Naive thymus-derived CD4-positive, alpha-beta T cell (primary cell): ENCODE measurements around the gene KCNH6. TPM values are rescaled to one million over a fixed set of nuclear protein-coding genes. Genes with fewer than 3 reads are reported as not detected.

ENCODE experiments used
- ATAC-seq: fragments of 150-1000 bp; cut with Tn5 transposase; 2 replicates; pipeline ENCODE4 v1.10.0; 2021; ENCODE audit warnings: mild to moderate bottlenecking, moderate library complexity
- CTCF ChIA-PET: fragments of 350-600 bp; sonication (Branson Sonifier 250); formaldehyde crosslinking; loops from one replicate; lab custom pipeline; 2021; ENCODE audit warnings: antibody characterized with exemption; lab: Charles Lee
- POLR2A ChIA-PET: fragments of 350-600 bp; sonication (Branson Sonifier 250); formaldehyde crosslinking; loops from one replicate; lab custom pipeline; 2021; ENCODE audit warnings: antibody characterized with exemption, inconsistent platforms; lab: Charles Lee
- DNase-seq, 9 donors: peaks; one replicate each; pipeline versions ENCODE4 v3.0.0 to v3.0.0-alpha.2; 2020 to 2022; ENCODE audit warnings: mixed read lengths in 1 of 9
- H3K27ac ChIP-seq: one replicate; pipeline ENCODE4 v1.7.0; 2013; ENCODE audit warnings: mild to moderate bottlenecking, low read depth, low read length, moderate library complexity
- H3K27me3 ChIP-seq, 2 donors: one replicate each; pipeline ENCODE4 v1.7.0; 2013; ENCODE audit warnings: low read length in 2 of 2, mild to moderate bottlenecking in 2 of 2, moderate library complexity in 2 of 2; ENCODE audit not compliant: control insufficient read depth in 2 of 2, insufficient read depth in 2 of 2
- H3K36me3 ChIP-seq, 3 experiments: 1 replicate in 2 of 3; 2 replicates in 1 of 3; pipeline ENCODE4 v1.7.0; 2013; ENCODE audit warnings: low read length in 3 of 3, mild to moderate bottlenecking in 3 of 3, moderate library complexity in 1 of 3; ENCODE audit not compliant: insufficient read depth in 3 of 3, control insufficient read depth in 2 of 3
- H3K4me1 ChIP-seq, 2 donors: one replicate each; pipeline ENCODE4 v1.7.0; 2013; ENCODE audit warnings: low read length in 2 of 2, mild to moderate bottlenecking in 2 of 2, moderate library complexity in 1 of 2; ENCODE audit not compliant: control insufficient read depth in 2 of 2, insufficient read depth in 2 of 2
- H3K4me3 ChIP-seq: 2 replicates; pipeline ENCODE4 v1.7.0; 2013; ENCODE audit warnings: mild to moderate bottlenecking, low read length
- H3K9me3 ChIP-seq, 3 experiments: 1 replicate in 2 of 3; 2 replicates in 1 of 3; pipeline ENCODE4 v1.7.0; 2013; ENCODE audit warnings: low read length in 3 of 3; ENCODE audit not compliant: control insufficient read depth in 2 of 3
- H3K27ac Mint-ChIP-seq, 9 donors: one replicate each; pipeline ENCODE4 v1.8.0; 2020 to 2022; ENCODE audit warnings: mixed read lengths in 9 of 9, mild to moderate bottlenecking in 8 of 9, moderate library complexity in 5 of 9, inconsistent platforms in 2 of 9
- H3K27me3 Mint-ChIP-seq, 5 donors: one replicate each; pipeline ENCODE4 v1.8.0; 2021 to 2022; ENCODE audit warnings: mixed read lengths in 5 of 5, mild to moderate bottlenecking in 1 of 5
- H3K36me3 Mint-ChIP-seq, 5 donors: one replicate each; pipeline ENCODE4 v1.8.0; 2020 to 2022; ENCODE audit warnings: mixed read lengths in 5 of 5, mild to moderate bottlenecking in 3 of 5, inconsistent platforms in 1 of 5
- H3K4me1 Mint-ChIP-seq, 7 donors: one replicate each; pipeline ENCODE4 v1.8.0; 2020 to 2022; ENCODE audit warnings: mixed read lengths in 7 of 7, mild to moderate bottlenecking in 3 of 7, inconsistent platforms in 1 of 7
- H3K4me3 Mint-ChIP-seq, 10 donors: one replicate each; pipeline ENCODE4 v1.8.0; 2020 to 2022; ENCODE audit warnings: mild to moderate bottlenecking in 10 of 10, mixed read lengths in 10 of 10, moderate library complexity in 6 of 10, inconsistent platforms in 2 of 10
- H3K9me3 Mint-ChIP-seq, 11 donors: one replicate each; pipeline ENCODE4 v1.8.0; 2020 to 2022; ENCODE audit warnings: mixed read lengths in 11 of 11, mild to moderate bottlenecking in 4 of 11, inconsistent platforms in 1 of 11, moderate library complexity in 1 of 11
- intact Hi-C, 2 donors: fragments of 100-400 bp; cut with micrococcal nuclease; formaldehyde crosslinking; loops; one replicate each; pipeline ENCODE4 v1.15.1; 2023
- polyA plus RNA-seq, 2 donors: library from polyadenylated mRNA; unstranded; fragments of 300-500 nt; fragmentation: Illumina TruSeq; gene quantifications; one replicate each; pipeline ENCODE4 v1.2.3, GENCODE V29; 2021
- total RNA-seq, 6 experiments: library from RNA in 5 of 6; stranded (reverse) in 5 of 6; gene quantifications; 1 replicate in 5 of 6; 2 replicates in 1 of 6; pipeline ENCODE4 v1.2.3 and lab custom pipeline; 2021 to 2026

KCNH6 gene
- total and polyA plus RNA-seq, 7 experiments from 2014 or later = not detected

DNA sequence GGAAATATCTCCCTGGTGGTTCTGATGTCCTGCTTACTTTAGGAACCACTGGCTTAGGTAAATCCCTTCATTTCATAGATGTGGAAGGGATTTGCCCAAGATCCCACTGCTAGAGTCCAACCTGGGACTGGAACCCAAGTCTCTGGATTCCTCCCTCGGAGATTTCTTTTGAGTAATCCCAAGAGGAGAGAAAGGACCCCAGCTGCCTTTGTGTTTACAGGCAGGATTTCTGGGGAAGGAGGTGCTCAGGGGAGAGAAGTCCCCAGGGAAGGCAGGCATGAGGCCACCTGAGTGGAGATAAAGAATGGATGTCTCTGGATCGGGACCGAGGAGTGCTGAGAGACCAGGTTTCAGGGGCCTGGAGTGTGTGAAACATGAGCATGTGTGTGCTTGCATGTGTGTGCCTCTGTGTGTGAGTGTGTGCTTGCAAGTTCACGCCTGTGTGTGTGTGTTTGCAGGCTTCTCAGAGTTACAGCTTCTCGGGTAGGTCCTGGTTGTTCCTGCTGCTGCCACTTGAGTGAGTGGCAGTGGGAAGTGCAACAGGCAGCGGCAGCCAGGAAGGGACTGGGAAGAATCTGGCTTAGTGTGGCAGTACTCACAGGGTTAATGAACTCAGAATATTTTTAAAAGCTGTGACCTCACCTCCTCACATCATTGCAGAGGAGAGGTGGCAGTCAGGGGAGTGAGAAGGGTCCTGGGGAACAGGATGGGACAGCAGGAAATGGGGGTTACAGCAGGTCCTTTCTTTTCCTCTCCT lies 2.2 kb downstream of the KCNH6 start:
- intact Hi-C loops = no loop called here
- Mint-ChIP-seq H3K9me3 (peaks cover 0 to 2% (median 0%) of the 10 kb centered on the region in 11 donors), H3K4me3 (no peak overlapping the region), H3K27me3 (peaks cover 21 to 33% (median 29%) of the 10 kb centered on the region in 5 donors), H3K36me3 (no peaks in the 10 kb centered on the region), H3K4me1 (peaks cover 0 to 8% (median 5%) of the 10 kb centered on the region in 7 donors), H3K27ac (no peak overlapping the region)
- peaks cover 0 to 3% of the 10 kb centered on the region in 2 donors for H3K27me3 ChIP-seq
- H3K36me3 ChIP-seq = no peaks in the 10 kb centered on the region
- CTCF ChIA-PET = no interaction called here
- H3K4me3 ChIP-seq = no peak overlapping the region
- POLR2A ChIA-PET = no interaction called here
- no peaks in the 10 kb centered on the region for H3K4me1 ChIP-seq
- DNase-seq = no peak
- ATAC-seq = no peak
- H3K27ac ChIP-seq = no peak overlapping the region
- H3K9me3 ChIP-seq = no peaks in the 10 kb centered on the region

GRCh38 chr17:63526861-63527260 lies 3.7 kb downstream of the KCNH6 start:
- no peak overlapping the region for H3K27ac Mint-ChIP-seq
- no peaks in the 10 kb centered on the region for H3K9me3 ChIP-seq
- POLR2A ChIA-PET = no interaction called here
- peaks cover 0 to 3% of the 10 kb centered on the region in 2 donors for H3K27me3 ChIP-seq
- no peaks in the 10 kb centered on the region for H3K36me3 ChIP-seq
- DNase-seq (no peak), ATAC-seq (no peak)
- CTCF ChIA-PET = no interaction called here
- intact Hi-C loops = no loop called here
- H3K4me3 ChIP-seq = no peak overlapping the region
- H3K4me1 Mint-ChIP-seq = peaks cover 0 to 8% (median 5%) of the 10 kb centered on the region in 7 donors
- no peak overlapping the region for H3K27ac ChIP-seq
- peaks cover 15 to 33% (median 22%) of the 10 kb centered on the region in 5 donors for H3K27me3 Mint-ChIP-seq
- H3K4me3 Mint-ChIP-seq = no peak overlapping the region
- peaks cover 0 to 2% (median 0%) of the 10 kb centered on the region in 11 donors for H3K9me3 Mint-ChIP-seq
- no peaks in the 10 kb centered on the region for H3K36me3 Mint-ChIP-seq
- H3K4me1 ChIP-seq = no peaks in the 10 kb centered on the region

DNA sequence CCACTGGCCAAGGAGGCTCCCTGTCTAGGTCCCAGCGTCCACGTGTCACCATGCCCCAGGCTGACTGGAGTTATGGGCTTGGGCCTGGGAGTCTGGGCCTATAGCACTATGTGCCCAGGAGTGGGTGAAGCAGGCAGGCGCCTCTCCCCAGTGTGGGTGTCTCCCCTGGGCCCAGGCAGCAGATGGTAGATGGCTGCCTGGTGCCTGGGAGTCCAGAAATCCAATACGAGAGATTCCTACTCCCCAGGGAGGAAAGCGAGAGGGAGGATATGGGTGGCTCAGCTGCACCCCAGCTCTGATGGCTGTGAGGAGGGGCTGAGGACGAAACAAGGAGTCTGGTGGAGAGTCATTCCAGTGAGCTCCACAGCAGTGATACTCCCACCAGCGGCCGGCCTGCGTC lies 5.0 kb downstream of the KCNH6 start:
- no peak overlapping the region for H3K27ac Mint-ChIP-seq
- POLR2A ChIA-PET = no interaction called here
- no peak overlapping the region for H3K4me3 Mint-ChIP-seq
- CTCF ChIA-PET = interaction anchor here (0.6 kb wide), 1 partner anchor 58 kb away, joined by 4 read pairs; no protein-coding TSS in a partner anchor
- Histone ChIP-seq H3K4me3 (no peak overlapping the region), H3K36me3 (no peaks in the 10 kb centered on the region), H3K27me3 (peaks cover 0 to 3% of the 10 kb centered on the region in 2 donors), H3K27ac (no peak overlapping the region), H3K4me1 (no peaks in the 10 kb centered on the region), H3K9me3 (no peaks in the 10 kb centered on the region)
- H3K9me3 Mint-ChIP-seq = peaks cover 0 to 2% (median 0%) of the 10 kb centered on the region in 11 donors
- peaks cover 0 to 8% (median 5%) of the 10 kb centered on the region in 7 donors for H3K4me1 Mint-ChIP-seq
- no peaks in the 10 kb centered on the region for H3K36me3 Mint-ChIP-seq
- intact Hi-C loops = no loop called here
- H3K27me3 Mint-ChIP-seq = peaks cover 11 to 27% (median 17%) of the 10 kb centered on the region in 5 donors
- no peak for DNase-seq
- no peak for ATAC-seq

- Mint-ChIP-seq H3K9me3 (no peaks in the 10 kb centered on the region), H3K4me3 (no peak overlapping the region), H3K4me1 (no peaks in the 10 kb centered on the region), H3K27me3 (peaks cover 2 to 19% (median 3%) of the 10 kb centered on the region in 5 donors), H3K27ac (no peak overlapping the region), H3K36me3 (no peaks in the 10 kb centered on the region)
- ChIA-PET CTCF (interaction anchor here (0.6 kb wide), 1 partner anchor 711 kb away, joined by 4 read pairs; no protein-coding TSS in a partner anchor), POLR2A (interaction anchor here (0.5 to 0.6 kb wide), 2 partner anchors 103 to 1377 kb away, joined by 4 to 7 read pairs; no protein-coding TSS in a partner anchor)
- Histone ChIP-seq H3K27me3 (no peaks in the 10 kb centered on the region), H3K4me3 (no peak overlapping the region), H3K27ac (no peak overlapping the region), H3K36me3 (no peaks in the 10 kb centered on the region), H3K4me1 (no peaks in the 10 kb centered on the region), H3K9me3 (no peaks in the 10 kb centered on the region)
- ATAC-seq = no peak
- DNase-seq = no peak
- intact Hi-C loops = no loop called here
Measured at GRCh38 chr17:63529711-63530556, 6.8 kb downstream of the KCNH6 start.

DNA sequence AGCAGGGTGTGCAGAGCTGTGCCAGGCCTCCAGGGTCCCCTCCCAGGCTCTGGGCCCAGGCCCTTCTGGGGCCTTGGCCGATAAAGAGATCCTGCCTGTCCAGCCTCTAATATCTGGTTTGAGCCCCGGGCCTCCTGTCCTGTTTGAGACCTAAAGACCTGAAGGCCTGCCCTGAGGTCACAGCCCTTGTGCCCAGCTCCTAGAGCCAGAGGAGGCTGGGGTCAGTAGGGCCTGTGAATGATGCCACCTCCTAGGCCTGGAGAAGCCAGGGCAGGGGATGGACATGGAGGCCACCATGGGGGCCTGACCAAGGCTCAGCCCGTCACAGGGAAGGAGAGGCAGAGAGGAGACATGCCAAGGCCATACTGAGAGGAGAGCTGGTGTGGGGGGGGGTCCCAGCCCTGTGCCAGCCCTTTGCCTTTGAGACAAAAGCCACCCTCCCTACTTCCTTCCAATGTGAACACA lies 7.4 kb downstream of the KCNH6 start:
- no peak for ATAC-seq
- no peaks in the 10 kb centered on the region for H3K36me3 Mint-ChIP-seq
- Histone ChIP-seq H3K27ac (no peak overlapping the region), H3K4me3 (no peak overlapping the region), H3K9me3 (no peaks in the 10 kb centered on the region), H3K36me3 (no peaks in the 10 kb centered on the region), H3K27me3 (no peaks in the 10 kb centered on the region), H3K4me1 (no peaks in the 10 kb centered on the region)
- no peak overlapping the region for H3K4me3 Mint-ChIP-seq
- POLR2A ChIA-PET = no interaction called here
- DNase-seq = no peak
- no peaks in the 10 kb centered on the region for H3K9me3 Mint-ChIP-seq
- intact Hi-C loops = no loop called here
- H3K27me3 Mint-ChIP-seq = peaks cover 4 to 18% (median 7%) of the 10 kb centered on the region in 5 donors
- no peak overlapping the region for H3K27ac Mint-ChIP-seq
- H3K4me1 Mint-ChIP-seq = no peaks in the 10 kb centered on the region
- CTCF ChIA-PET = interaction anchor here (0.6 kb wide), 1 partner anchor 711 kb away, joined by 4 read pairs; no protein-coding TSS in a partner anchor

DNA sequence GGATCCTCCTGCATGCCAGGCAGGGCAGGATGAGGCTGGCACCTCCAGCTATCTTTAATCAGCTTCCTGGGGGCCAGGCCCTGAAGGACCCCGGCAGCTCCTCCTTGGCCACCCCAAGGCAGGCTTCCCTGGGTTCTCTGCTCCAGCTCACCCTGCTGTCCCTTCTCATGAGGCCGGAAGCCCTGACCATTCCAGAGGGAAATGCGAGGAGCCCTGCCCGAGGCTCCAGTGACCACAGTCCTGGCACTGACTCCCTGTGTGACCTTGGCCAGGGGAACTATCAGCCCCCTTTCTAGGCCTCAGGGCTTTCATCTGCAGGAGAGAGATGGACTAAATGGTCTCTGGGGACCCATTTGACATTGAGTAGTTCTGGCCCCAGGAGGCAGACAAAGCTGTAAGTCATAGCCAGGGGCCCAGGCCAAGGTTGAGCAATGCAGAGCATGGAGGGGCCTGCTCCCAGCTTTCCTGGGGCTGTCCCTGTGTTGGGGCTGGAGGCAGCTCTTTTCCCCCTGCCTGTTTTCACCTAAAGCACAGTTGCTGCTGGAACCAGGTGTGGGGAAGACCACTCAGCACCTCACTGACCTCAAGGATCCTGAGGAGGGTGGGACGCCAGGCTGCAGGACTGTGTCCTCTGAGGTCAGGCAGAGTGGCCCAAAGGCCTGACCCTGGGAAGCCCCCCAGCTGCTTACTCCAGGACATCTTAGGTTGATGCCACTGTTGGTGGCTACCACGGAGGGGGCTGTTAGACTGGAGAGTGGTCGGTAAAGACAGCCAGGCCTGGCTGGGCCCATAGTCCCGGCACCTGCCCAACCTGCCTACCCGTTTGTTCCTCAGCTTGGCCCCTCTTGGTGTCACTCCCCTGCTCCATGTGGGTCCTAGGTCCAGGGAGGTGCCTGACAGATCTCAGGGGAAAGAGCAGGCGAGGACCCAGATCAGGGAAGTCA lies 8.1 kb downstream of the KCNH6 start:
- Histone ChIP-seq H3K4me3 (no peak overlapping the region), H3K4me1 (no peaks in the 10 kb centered on the region), H3K27ac (no peak overlapping the region), H3K27me3 (no peaks in the 10 kb centered on the region), H3K9me3 (no peaks in the 10 kb centered on the region), H3K36me3 (no peaks in the 10 kb centered on the region)
- ATAC-seq (no peak), DNase-seq (no peak)
- peaks cover 4 to 17% (median 5%) of the 10 kb centered on the region in 5 donors for H3K27me3 Mint-ChIP-seq
- H3K9me3 Mint-ChIP-seq = no peaks in the 10 kb centered on the region
- H3K4me1 Mint-ChIP-seq = no peaks in the 10 kb centered on the region
- ChIA-PET CTCF (interaction anchor here (1.1 kb wide), 1 partner anchor 18 kb away, joined by 3 read pairs; no protein-coding TSS in a partner anchor), POLR2A (no interaction called here)
- H3K4me3 Mint-ChIP-seq = no peak overlapping the region
- no peaks in the 10 kb centered on the region for H3K36me3 Mint-ChIP-seq
- intact Hi-C loops = no loop called here
- no peak overlapping the region for H3K27ac Mint-ChIP-seq
